Hepatocyte (in vitro differentiated cells): ENCODE data around the gene SH3PXD2A. TPM values are rescaled to one million over a fixed set of nuclear protein-coding genes. Genes with fewer than 3 reads are reported as not detected.

Experiments used
- DNase-seq: peaks from one replicate; pipeline ENCODE4 v3.0.0-alpha.2; 2016; ENCODE audit warnings: low spot score
- H2AFZ ChIP-seq: fragments of 200-600 bp; sonication (generic); 2 replicates; pipeline ENCODE4 v1.6.0; 2016; ENCODE audit warnings: antibody characterized with exemption, mild to moderate bottlenecking
- H3K27ac ChIP-seq: fragments of 200-600 bp; sonication (generic); 2 replicates; pipeline ENCODE4 v1.5.1; 2016; ENCODE audit warnings: mild to moderate bottlenecking
- H3K27me3 ChIP-seq: fragments of 200-600 bp; sonication (generic); 2 replicates; pipeline ENCODE4 v1.6.1; 2016
- H3K36me3 ChIP-seq: fragments of 200-600 bp; sonication (generic); replicated peaks from 2 replicates; pipeline ENCODE4 v1.5.1; 2016; ENCODE audit warnings: low read depth; ENCODE audit not compliant: insufficient read depth
- H3K4me1 ChIP-seq: fragments of 200-600 bp; sonication (generic); 2 replicates; pipeline ENCODE4 v1.5.1; 2016; ENCODE audit warnings: mild to moderate bottlenecking, moderate library complexity; ENCODE audit not compliant: insufficient read depth
- H3K4me2 ChIP-seq: fragments of 200-600 bp; sonication (generic); 2 replicates; pipeline ENCODE4 v1.6.0; 2016
- H3K4me3 ChIP-seq: fragments of 200-600 bp; sonication (generic); 2 replicates; pipeline ENCODE4 v1.5.1; 2016; ENCODE audit warnings: mild to moderate bottlenecking
- H3K79me2 ChIP-seq: fragments of 200-600 bp; sonication (generic); 2 replicates; pipeline ENCODE4 v1.6.0; 2017; ENCODE audit warnings: mild to moderate bottlenecking
- H3K9me2 ChIP-seq: fragments of 200-600 bp; sonication (generic); replicated peaks from 2 replicates; pipeline ENCODE4 v1.6.0; 2017; ENCODE audit warnings: mild to moderate bottlenecking; ENCODE audit not compliant: insufficient read depth
- H3K9me3 ChIP-seq: fragments of 200-600 bp; sonication (generic); 2 replicates; pipeline ENCODE4 v1.5.1; 2016; ENCODE audit warnings: low read depth, mild to moderate bottlenecking
- H4K20me1 ChIP-seq: fragments of 200-600 bp; sonication (generic); 2 replicates; pipeline ENCODE4 v1.6.0; 2016; ENCODE audit warnings: mild to moderate bottlenecking; ENCODE audit not compliant: insufficient read depth, poor library complexity, severe bottlenecking
- EZH2 ChIP-seq: fragments of 200-600 bp; sonication (generic); IDR thresholded peaks from 2 replicates; pipeline ENCODE4 v1.6.1; 2016; ENCODE audit warnings: antibody characterized with exemption, mild to moderate bottlenecking, borderline replicate concordance
- EZH2phosphoT487 ChIP-seq: fragments of 200-600 bp; sonication (generic); IDR thresholded peaks from one replicate; pipeline ENCODE4 v1.6.1; 2018; ENCODE audit warnings: antibody characterized with exemption, mild to moderate bottlenecking, low read depth, moderate library complexity; ENCODE audit not compliant: unreplicated experiment, severe bottlenecking
- WGBS: methylation state at CpG from one replicate; pipeline ENCODE4 v1.1.6; 2016; ENCODE audit warnings: low lambda C conversion rate; ENCODE audit errors: missing lambda C conversion rate; 5-methylcytosine and 5-hydroxymethylcytosine counted together
- polyA plus RNA-seq: library from polyadenylated mRNA; unstranded; fragments of >200 nt; fragmentation: Nextera tagmentation; extraction: Ambion mirVana; gene quantifications from 2 replicates; pipeline ENCODE4 v1.2.1, GENCODE V29; 2016
- total RNA-seq: library from RNA; depleted of rRNA; stranded (reverse); fragments of >200 nt; gene quantifications from 2 replicates; pipeline ENCODE4 v1.2.3, GENCODE V29; 2014
- TF ChIP-seq, protein P1 (sequence below): fragments of 200-600 bp; sonication (generic); IDR thresholded peaks from 2 replicates; pipeline ENCODE4 v1.5.1; 2016; ENCODE audit warnings: antibody characterized with exemption, mild to moderate bottlenecking; ENCODE audit not compliant: poor library complexity

Gene SH3PXD2A
- total and polyA plus RNA-seq, 2 experiments from 2014 or later, result 8.4 to 13.6 TPM

GRCh38 chr10:103682631-103683030 is 172.7 kb downstream of the SH3PXD2A start:
- no peak for DNase-seq
- no peaks in the 10 kb centered on the region for H3K36me3 ChIP-seq
- H3K4me2 ChIP-seq, result no peak overlapping the region
- H4K20me1 ChIP-seq, result no peaks in the 10 kb centered on the region
- peaks cover 13% of the 10 kb centered on the region for H3K4me1 ChIP-seq
- no peak overlapping the region for H3K27ac ChIP-seq
- no peaks in the 10 kb centered on the region for H3K9me3 ChIP-seq
- peaks cover 2% of the 10 kb centered on the region for H3K79me2 ChIP-seq
- TF ChIP-seq EZH2phosphoT487, result no peak
- TF ChIP-seq EZH2, result no peak
- TF ChIP-seq, protein P1, sequence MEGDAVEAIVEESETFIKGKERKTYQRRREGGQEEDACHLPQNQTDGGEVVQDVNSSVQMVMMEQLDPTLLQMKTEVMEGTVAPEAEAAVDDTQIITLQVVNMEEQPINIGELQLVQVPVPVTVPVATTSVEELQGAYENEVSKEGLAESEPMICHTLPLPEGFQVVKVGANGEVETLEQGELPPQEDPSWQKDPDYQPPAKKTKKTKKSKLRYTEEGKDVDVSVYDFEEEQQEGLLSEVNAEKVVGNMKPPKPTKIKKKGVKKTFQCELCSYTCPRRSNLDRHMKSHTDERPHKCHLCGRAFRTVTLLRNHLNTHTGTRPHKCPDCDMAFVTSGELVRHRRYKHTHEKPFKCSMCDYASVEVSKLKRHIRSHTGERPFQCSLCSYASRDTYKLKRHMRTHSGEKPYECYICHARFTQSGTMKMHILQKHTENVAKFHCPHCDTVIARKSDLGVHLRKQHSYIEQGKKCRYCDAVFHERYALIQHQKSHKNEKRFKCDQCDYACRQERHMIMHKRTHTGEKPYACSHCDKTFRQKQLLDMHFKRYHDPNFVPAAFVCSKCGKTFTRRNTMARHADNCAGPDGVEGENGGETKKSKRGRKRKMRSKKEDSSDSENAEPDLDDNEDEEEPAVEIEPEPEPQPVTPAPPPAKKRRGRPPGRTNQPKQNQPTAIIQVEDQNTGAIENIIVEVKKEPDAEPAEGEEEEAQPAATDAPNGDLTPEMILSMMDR, result no peak
- no peaks in the 10 kb centered on the region for H3K27me3 ChIP-seq
- H2AFZ ChIP-seq, result no peak overlapping the region
- no peaks in the 10 kb centered on the region for H3K9me2 ChIP-seq
- WGBS, result 93% methylated on average over 10 of the region's 12 CpGs
- H3K4me3 ChIP-seq, result no peak overlapping the region

GRCh38 chr10:103681617-103682399 is 173.6 kb downstream of the SH3PXD2A start:
- WGBS, result 92% methylated on average over 28 of the region's 29 CpGs
- Histone ChIP-seq H3K9me3 (no peaks in the 10 kb centered on the region), H3K27ac (no peak overlapping the region), H3K79me2 (peaks cover 2% of the 10 kb centered on the region), H2AFZ (no peak overlapping the region), H3K4me2 (no peak overlapping the region), H3K4me3 (no peak overlapping the region), H3K27me3 (no peaks in the 10 kb centered on the region), H3K9me2 (no peaks in the 10 kb centered on the region), H3K4me1 (peaks cover 14% of the 10 kb centered on the region), H3K36me3 (no peaks in the 10 kb centered on the region), H4K20me1 (no peaks in the 10 kb centered on the region)
- no peak for DNase-seq
- TF ChIP-seq, protein P1, result no peak
- no peak for TF ChIP-seq EZH2
- TF ChIP-seq EZH2phosphoT487, result no peak

DNA sequence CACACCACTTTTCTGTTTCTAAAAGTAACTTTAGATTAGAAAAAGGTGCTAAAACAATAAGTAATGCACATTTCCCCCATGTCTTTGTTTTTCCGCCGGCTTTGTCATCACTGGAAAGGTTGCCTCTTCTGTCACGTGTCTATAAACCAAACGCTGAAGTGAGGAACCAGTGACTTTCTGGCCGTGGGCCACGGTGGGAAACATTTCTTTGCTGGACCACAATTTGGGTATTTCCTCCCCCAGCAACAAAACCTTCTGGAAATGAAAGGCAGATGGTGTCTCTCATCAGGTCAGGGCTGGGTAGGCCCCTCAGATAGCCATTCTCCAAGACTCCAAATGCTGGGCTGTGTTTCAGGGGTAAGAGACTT is 174.5 kb downstream of the SH3PXD2A start:
- Histone ChIP-seq H3K36me3 (no peaks in the 10 kb centered on the region), H3K4me1 (peaks cover 17% of the 10 kb centered on the region), H3K4me3 (no peak overlapping the region), H2AFZ (no peak overlapping the region), H3K9me3 (no peaks in the 10 kb centered on the region), H3K27ac (peak overlapping the region; percentile 22), H3K4me2 (no peak overlapping the region), H3K79me2 (peaks cover 2% of the 10 kb centered on the region), H4K20me1 (no peaks in the 10 kb centered on the region), H3K9me2 (no peaks in the 10 kb centered on the region), H3K27me3 (no peaks in the 10 kb centered on the region)
- 74% methylated on average over 6 of the region's 6 CpGs for WGBS
- DNase-seq, result no peak
- TF ChIP-seq EZH2phosphoT487, result no peak
- no peak for TF ChIP-seq EZH2
- TF ChIP-seq, protein P1, result no peak
